ENCODE data around the gene USPL1. TPM values are rescaled to one million over a fixed set of nuclear protein-coding genes. Genes with fewer than 3 reads are reported as not detected.
A peak's percentile ranks its signal among the peaks of the same experiment; 100 is the strongest.

USPL1 gene
- total and polyA plus RNA-seq, 2 donors from 2014 or later, result 6.3 to 18.4 TPM

DNA sequence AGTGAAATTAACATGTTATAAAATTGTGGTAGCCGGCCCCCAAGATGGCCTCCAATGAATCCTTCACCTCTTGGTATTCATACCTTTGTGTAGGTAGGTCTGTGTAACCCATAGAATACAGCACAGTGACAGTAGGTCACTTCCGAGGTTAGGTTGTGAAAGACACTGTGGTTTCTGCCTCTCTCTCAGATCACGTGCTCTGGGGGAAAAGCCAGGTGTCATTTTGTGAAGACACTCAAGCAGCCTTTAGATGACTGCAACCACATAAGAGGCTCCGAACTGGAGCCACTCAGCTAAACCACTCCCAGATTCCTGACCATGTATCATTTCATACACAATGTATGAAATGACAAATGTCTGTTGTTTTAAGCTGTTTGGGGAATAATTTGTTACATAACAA, 9.8 kb upstream of the USPL1 start:
- TF ChIP-seq CTCF (IDR thresholded peaks at IDR 0.05; ENCODE audit: borderline replicate concordance, extremely low read depth, insufficient read depth), result no peak
- intact Hi-C loops (cut with DNase I), result no loop called here
- Histone ChIP-seq H3K27me3 (ENCODE audit: control insufficient read depth, insufficient read depth, low read length) (no peaks in the 10 kb centered on the region), H3K9ac (ENCODE audit: low read length in 3 of 3) (no peak overlapping the region), H3K4me3 (ENCODE audit: low read length in 3 of 3) (no peak overlapping the region), H3K4me1 (ENCODE audit: control insufficient read depth in 2 of 3, insufficient read depth in 2 of 3, low read depth in 1 of 3, low read length in 3 of 3) (peaks cover 0 to 5% (median 0%) of the 10 kb centered on the region in 3 donors), H3K36me3 (ENCODE audit: control insufficient read depth in 2 of 3, insufficient read depth in 3 of 3, low read length in 3 of 3) (no peaks in the 10 kb centered on the region), H3K27ac (ENCODE audit: low read depth in 2 of 2, low read length in 2 of 2) (no peak overlapping the region), H3K9me3 (ENCODE audit: control insufficient read depth in 2 of 3, insufficient read depth in 1 of 3, low read length in 3 of 3) (no peaks in the 10 kb centered on the region)
- no peak for FAIRE-seq
- DNase-seq, result no peak

DNA sequence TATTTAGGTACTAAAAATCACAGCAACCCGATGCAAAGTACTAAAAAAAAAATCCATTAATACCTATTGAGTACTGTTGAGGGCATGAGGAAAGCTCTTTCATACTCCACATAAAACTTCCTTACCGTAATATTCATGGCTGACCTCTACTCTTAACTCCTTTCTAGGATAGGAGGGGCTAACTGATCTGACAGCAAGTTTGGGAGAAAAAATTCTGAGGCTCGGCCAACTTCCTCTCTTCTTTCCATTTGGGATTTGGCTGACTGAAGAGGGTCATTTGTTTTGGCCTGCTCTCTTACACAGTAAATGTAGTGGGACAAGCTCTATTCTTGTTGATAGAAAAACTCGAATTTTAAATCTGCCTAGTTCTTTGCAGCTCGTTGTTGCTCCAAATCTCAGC, 9.4 kb upstream of the USPL1 start:
- Histone ChIP-seq H3K9me3 (ENCODE audit: control insufficient read depth in 2 of 3, insufficient read depth in 1 of 3, low read length in 3 of 3) (no peaks in the 10 kb centered on the region), H3K4me1 (ENCODE audit: control insufficient read depth in 2 of 3, insufficient read depth in 2 of 3, low read depth in 1 of 3, low read length in 3 of 3) (peaks cover 0 to 5% (median 0%) of the 10 kb centered on the region in 3 donors), H3K36me3 (ENCODE audit: control insufficient read depth in 2 of 3, insufficient read depth in 3 of 3, low read length in 3 of 3) (no peaks in the 10 kb centered on the region), H3K27me3 (ENCODE audit: control insufficient read depth, insufficient read depth, low read length) (no peaks in the 10 kb centered on the region), H3K4me3 (ENCODE audit: low read length in 3 of 3) (no peak overlapping the region), H3K9ac (ENCODE audit: low read length in 3 of 3) (no peak overlapping the region), H3K27ac (ENCODE audit: low read depth in 2 of 2, low read length in 2 of 2) (no peak overlapping the region)
- intact Hi-C loops (cut with DNase I), result no loop called here
- DNase-seq, result peak in 3 of 5 donors; percentile 27 to 77 (median 42)
- no peak for FAIRE-seq
- TF ChIP-seq CTCF (IDR thresholded peaks at IDR 0.05; ENCODE audit: borderline replicate concordance, extremely low read depth, insufficient read depth), result no peak

DNA sequence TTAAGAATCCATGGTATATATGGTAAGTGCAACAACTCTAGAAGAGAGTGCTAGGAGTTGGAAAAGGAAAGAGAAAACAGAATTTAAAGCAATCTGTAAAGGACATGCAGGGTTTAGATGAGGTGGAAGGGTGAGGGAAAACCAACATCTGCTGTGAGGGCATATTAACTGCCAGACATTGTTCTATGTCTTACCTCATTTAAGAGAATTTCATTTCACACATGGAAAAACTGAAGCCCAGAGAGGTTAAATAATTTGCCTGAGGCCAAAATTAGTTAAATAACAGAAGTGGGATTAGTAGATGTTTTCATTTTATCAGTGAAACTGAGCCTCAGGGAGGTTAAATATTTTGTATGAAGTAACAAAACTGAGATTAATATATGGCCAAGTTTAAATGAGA, 7.4 kb upstream of the USPL1 start:
- intact Hi-C loops (cut with DNase I), result no loop called here
- no peak for DNase-seq

More for the DNA sequence above, 7.4 kb upstream of the USPL1 start:
- no peak overlapping the region for H3K9ac ChIP-seq (ENCODE audit: low read length in 3 of 3)
- no peaks in the 10 kb centered on the region for H3K36me3 ChIP-seq (ENCODE audit: control insufficient read depth in 2 of 3, insufficient read depth in 3 of 3, low read length in 3 of 3)
- FAIRE-seq, result no peak
- H3K27me3 ChIP-seq (ENCODE audit: control insufficient read depth, insufficient read depth, low read length), result no peaks in the 10 kb centered on the region
- H3K4me3 ChIP-seq (ENCODE audit: low read length in 3 of 3), result no peak overlapping the region
- H3K9me3 ChIP-seq (ENCODE audit: control insufficient read depth in 2 of 3, insufficient read depth in 1 of 3, low read length in 3 of 3), result no peaks in the 10 kb centered on the region
- TF ChIP-seq CTCF (IDR thresholded peaks at IDR 0.05; ENCODE audit: borderline replicate concordance, extremely low read depth, insufficient read depth), result no peak
- H3K27ac ChIP-seq (ENCODE audit: low read depth in 2 of 2, low read length in 2 of 2), result no peak overlapping the region
- H3K4me1 ChIP-seq (ENCODE audit: control insufficient read depth in 2 of 3, insufficient read depth in 2 of 3, low read depth in 1 of 3, low read length in 3 of 3), result peaks cover 0 to 5% (median 0%) of the 10 kb centered on the region in 3 donors
